GM13976 (cell line): Measurements from ENCODE around the gene ATP1A1.

ENCODE experiments used
- DNase-seq: peaks from one replicate; pipeline ENCODE4 v3.0.0; 2012; ENCODE audit warnings: low spot score
- CTCF ChIP-seq: IDR thresholded peaks from 2 replicates; pipeline ENCODE4 v1.5.1; 2012; ENCODE audit warnings: borderline replicate concordance, mild to moderate bottlenecking; ENCODE audit not compliant: insufficient read depth; ENCODE audit errors: extremely low read depth, missing control alignments, control extremely low read depth
- in situ Hi-C: fragments of 300-500 bp; cut with MboI; formaldehyde crosslinking; loops from one replicate; pipeline ENCODE4 v1.12.0; 2022; ENCODE audit warnings: low sequenced_read_pairs, mixed read lengths, inconsistent platforms; ENCODE audit not compliant: unreplicated experiment

ATP1A1 gene

GRCh38 chr1:116357487-116357886, 15.6 kb upstream of the ATP1A1 start:
- DNase-seq, result no peak
- in situ Hi-C loops, result no loop called here

GRCh38 chr1:116359060-116359830, 13.8 kb upstream of the ATP1A1 start:
- in situ Hi-C loops, result no loop called here
- TF ChIP-seq CTCF, result no peak
- no peak for DNase-seq

More at GRCh38 chr1:116357487-116357886, 15.6 kb upstream of the ATP1A1 start:
- TF ChIP-seq CTCF, result no peak

GRCh38 chr1:116359871-116360270, 13.2 kb upstream of the ATP1A1 start:
- in situ Hi-C loops, result loop anchor here (10.0 kb wide), 1 partner anchor 125 kb away; no protein-coding TSS in a partner anchor
- DNase-seq, result no peak
- TF ChIP-seq CTCF, result no peak

- no peak for TF ChIP-seq CTCF
- in situ Hi-C loops, result loop anchor here (10.0 kb wide), 1 partner anchor 124 kb away; no protein-coding TSS in a partner anchor
- DNase-seq, result no peak
Observed at GRCh38 chr1:116360429-116361173, 12.4 kb upstream of the ATP1A1 start.

GRCh38 chr1:116361648-116362047, 11.4 kb upstream of the ATP1A1 start:
- DNase-seq, result no peak
- in situ Hi-C loops, result loop anchor here (10.0 kb wide), 1 partner anchor 123 kb away; no protein-coding TSS in a partner anchor
- TF ChIP-seq CTCF, result no peak

- in situ Hi-C loops, result loop anchor here (10.0 kb wide), 1 partner anchor 123 kb away; no protein-coding TSS in a partner anchor
- no peak for TF ChIP-seq CTCF
- DNase-seq, result no peak
Observed at GRCh38 chr1:116362050-116362449, 11.0 kb upstream of the ATP1A1 start.
